ENCODE data around the gene UBXN2A.
"Not testable (repeated sequence)": the region's sequence is repeated elsewhere in the genome, so short reads cannot be mapped to it uniquely, and the experiment has no call there.

DNA sequence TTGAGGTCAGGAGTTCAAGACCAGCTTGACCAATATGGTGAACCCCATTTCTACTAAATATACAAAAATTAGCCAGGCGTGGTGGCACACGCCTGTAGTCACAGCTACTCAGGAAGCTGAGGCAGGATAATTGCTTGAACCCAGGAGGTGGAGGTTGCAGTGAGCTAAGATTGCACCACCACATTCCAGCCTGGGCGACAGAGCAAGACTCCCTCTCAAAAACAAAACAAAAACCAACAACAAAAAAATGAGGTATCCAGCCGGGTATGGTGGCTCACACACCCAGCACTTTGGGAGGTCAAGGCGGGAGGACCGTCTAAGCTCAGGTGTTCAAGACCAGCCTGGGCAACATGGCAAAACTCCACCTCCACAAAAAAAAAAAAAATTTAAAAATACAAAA lies 74.6 kb downstream of the UBXN2A start:
- TF ChIP-seq, protein P1, sequence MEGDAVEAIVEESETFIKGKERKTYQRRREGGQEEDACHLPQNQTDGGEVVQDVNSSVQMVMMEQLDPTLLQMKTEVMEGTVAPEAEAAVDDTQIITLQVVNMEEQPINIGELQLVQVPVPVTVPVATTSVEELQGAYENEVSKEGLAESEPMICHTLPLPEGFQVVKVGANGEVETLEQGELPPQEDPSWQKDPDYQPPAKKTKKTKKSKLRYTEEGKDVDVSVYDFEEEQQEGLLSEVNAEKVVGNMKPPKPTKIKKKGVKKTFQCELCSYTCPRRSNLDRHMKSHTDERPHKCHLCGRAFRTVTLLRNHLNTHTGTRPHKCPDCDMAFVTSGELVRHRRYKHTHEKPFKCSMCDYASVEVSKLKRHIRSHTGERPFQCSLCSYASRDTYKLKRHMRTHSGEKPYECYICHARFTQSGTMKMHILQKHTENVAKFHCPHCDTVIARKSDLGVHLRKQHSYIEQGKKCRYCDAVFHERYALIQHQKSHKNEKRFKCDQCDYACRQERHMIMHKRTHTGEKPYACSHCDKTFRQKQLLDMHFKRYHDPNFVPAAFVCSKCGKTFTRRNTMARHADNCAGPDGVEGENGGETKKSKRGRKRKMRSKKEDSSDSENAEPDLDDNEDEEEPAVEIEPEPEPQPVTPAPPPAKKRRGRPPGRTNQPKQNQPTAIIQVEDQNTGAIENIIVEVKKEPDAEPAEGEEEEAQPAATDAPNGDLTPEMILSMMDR (IDR thresholded peaks at IDR 0.05 in 8 of 11, conservative IDR thresholded peaks at IDR 0.05 in 3 of 11), result not testable (repeated sequence)
- not testable (repeated sequence) for TF ChIP-seq POLR2A, POLR2AphosphoS5 (IDR thresholded peaks at IDR 0.05)
